DMS79 treated with DMSO at 0.1 percent for 48 hours (cell line): ENCODE results near the gene CEACAM19.
"Not testable (repeated sequence)": the region's sequence is repeated elsewhere in the genome, so short reads cannot be mapped to it uniquely, and the experiment has no call there.

Experiments used
- DNase-seq: peaks from one replicate; lab custom pipeline; 2025; lab: John Stamatoyannopoulos, UW

CEACAM19 gene

DNA sequence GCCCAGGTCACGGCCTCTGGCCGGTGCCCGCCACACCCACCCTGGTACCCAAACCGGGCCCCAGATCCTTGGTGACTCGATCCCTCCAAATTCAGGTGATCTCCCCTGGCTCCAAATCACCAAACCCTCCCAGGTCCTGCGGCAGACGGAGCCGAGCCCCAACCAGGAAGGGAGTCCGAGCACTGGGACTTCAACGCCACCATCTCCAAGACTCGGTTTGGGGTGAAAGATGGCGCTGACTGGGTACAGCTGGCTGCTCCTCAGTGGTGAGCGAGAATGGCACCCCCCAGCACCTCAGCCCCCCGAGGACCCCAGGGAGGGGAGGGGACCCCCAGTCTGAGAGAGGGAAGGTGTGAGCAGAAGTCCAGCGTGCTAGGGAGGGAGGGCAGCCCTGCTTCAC, 29.9 kb downstream of the CEACAM19 start:
- DNase-seq: no peak

DNA sequence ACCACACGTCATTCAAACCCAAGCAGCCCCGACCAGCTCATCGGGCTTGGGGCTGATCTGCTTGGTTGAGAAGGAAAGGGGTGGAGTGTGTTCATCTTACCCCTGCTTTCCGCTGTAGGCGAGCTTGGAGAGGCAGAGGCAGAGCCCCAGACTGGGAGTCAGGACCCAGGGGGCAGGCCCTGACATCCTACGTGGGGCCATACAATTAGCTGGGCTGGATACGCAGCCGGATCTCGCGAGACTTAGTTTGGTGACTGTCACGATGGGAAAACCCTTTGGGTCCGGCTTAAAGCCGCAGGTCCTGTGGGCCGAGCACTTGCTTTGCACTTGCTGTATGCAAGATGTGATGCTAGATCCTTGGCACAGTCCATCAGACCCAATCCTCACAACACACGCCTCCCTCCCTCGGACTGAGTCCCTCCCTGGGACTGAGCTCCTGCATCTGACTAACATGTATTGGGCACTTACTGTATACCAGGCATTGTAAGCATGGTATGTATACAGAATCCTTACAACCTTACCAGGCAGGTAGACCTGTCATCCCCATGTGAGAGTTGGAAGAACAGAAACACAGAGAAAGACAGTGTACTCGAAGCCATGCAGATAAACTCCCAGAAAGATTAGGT, 31.4 kb downstream of the CEACAM19 start:
- no peak for DNase-seq

DNA sequence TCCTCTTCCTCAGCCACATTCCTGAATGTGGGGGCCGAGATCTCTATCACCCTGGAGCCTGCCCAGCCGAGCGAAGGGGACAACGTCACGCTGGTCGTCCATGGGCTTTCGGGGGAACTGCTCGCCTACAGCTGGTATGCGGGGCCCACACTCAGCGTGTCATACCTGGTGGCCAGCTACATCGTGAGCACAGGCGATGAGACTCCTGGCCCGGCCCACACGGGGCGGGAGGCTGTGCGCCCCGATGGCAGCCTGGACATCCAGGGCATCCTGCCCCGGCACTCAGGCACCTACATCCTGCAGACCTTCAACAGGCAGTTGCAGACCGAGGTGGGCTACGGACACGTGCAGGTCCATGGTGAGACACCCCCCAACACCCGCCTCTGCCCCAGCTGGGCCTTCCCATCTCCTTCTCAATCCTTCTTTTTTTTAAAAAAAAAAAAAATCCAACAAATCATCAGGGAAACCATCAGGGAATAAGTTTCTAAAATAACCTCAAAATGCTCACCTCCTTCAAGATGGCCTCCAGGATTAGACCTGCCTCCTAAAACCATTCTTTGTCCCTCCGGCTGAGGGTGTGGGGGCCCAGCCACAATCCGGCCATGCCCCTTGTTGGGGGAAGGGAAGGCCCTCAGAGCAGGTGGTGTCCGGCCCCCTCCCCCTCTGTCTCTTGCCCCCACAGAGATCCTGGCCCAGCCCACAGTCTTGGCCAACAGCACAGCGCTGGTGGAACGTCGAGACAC, 32.2 kb downstream of the CEACAM19 start:
- no peak for DNase-seq

DNA sequence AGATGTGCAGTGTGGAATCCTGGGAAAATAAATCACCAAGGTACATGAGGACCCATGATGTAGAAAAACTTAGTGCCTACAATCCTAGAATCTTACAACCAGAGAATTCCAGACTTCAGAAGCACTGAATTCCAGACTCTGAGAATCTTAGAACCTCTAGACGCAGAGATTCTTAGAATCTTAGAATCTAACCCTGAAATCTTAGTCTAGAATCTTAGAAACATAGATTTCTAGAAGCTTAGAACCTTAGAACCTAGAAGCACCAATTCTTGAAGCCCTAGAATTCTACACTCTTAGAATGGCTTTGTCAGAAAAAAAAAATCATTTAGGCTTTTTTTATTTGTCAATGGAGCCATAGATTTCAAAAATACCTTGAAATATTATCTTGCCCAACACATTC, 33.7 kb downstream of the CEACAM19 start:
- no peak for DNase-seq

DNA sequence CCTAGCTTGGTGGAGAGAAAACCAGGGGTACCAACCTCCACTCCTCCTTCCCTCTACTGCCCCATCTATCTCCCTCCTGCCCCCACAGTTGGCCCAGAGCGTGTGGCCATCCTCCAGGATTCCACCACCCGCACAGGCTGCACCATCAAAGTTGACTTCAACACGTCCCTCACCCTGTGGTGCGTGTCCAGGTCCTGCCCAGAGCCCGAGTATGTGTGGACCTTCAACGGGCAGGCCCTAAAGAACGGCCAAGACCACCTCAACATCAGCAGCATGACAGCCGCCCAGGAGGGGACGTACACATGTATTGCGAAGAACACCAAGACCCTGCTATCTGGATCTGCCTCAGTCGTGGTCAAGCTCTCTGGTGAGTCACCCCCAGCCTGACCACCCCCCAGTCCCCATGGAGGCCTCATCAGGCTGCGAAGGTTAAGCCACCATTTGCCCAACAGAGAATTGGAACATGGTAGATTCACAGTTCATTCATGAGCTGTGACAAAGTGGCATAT, 34.3 kb downstream of the CEACAM19 start:
- DNase-seq: no peak

DNA sequence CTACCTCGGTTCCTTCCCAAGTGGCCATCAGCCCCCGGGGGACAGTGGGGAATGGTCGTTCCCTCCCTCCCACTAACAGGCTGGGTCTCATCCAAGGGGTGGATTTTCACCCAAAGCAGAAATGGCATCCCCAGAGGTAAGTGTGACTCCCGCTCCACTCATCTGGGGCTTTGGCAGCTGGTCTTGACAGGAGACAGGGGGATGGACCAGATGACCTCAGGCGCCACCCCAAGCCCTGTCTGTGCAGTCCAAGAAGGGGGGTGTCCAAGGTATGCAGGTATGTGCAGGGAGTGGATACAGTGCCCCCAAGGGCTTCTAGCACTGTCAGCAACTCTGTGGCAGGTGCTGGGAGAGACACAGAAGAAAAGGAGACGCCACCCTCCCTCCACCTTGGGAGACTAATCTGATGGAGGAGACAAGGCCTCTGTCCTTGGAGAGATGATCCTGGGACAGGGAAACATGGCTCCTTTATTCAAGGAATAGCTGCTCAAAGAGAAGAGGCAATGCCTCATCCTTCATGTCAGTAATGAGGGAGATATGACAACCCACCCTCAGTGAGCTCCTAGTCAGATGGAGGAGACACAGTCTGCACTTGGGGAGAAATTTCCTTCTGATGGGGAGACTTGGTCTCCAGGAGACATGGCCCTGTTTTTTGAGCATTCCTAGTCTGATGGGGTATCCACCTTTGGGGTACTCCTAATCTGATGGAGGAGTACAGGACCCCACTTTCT, 35.4 kb downstream of the CEACAM19 start:
- DNase-seq: no peak

DNA sequence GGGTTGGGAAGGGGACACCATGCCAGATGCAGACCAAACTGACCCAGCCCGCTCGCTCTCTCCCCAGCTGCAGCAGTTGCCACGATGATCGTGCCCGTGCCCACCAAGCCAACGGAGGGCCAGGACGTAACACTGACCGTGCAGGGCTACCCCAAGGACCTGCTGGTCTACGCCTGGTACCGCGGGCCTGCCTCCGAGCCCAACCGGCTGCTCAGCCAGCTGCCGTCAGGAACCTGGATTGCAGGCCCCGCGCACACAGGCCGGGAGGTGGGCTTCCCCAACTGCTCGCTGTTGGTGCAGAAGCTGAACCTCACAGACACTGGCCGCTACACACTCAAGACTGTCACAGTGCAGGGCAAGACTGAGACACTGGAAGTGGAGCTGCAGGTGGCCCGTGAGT, 36.5 kb downstream of the CEACAM19 start:
- DNase-seq: no peak

DNA sequence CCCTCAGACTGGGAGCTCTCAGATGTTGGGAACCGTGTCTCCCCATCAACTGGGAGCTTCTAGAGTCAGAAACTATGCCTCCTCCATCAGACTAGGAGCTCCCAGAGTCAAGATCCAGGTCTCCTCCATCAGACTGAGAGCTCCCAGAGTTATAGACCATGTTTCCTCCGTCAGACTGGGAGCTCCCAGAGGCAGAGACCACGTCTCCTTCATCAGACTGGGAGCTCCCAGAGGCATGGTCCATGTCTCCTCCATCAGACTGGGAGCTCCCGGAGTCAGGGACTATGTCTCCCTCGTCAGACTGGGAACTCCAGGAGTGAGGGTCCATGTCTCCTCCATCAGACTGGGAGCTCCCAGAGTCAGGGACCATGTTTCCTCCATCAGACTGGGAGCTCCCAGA, 37.7 kb downstream of the CEACAM19 start:
- DNase-seq: no peak

DNA sequence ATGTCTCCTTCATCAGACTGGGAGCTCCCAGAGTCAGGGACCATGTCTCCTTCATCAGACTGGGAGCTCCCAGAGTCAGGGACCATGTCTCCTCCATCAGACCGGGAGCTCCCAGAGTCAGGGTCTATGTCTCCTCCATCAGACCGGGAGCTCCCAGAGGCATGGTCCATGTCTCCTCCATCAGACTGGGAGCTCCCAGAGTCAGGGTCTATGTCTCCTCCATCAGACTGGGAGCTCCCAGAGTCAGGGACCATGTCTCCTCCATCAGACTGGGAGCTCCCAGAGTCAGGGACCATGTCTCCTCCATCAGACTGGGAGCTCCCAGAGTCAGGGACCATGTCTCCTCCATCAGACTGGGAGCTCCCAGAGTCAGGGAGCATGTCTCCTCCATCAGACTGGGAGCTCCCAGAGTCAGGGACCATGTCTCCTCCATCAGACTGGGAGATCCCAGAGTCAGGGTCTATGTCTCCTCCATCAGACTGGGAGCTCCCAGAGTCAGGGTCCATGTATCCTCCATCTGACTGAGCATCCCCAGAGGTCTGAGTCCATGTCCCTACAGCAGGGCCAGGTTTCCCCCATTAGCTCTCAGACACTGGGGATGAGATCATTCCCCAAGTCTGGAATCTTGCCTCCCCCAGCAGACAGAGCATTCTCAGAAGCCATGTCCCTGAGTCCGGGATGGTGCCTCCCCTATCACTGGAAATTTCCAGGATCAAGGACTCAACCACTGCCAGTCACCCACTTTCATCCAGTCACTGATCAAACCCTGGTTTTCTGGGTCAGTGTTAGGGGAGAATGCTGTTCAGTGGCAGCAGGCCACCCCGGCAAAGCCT, 38.4 kb downstream of the CEACAM19 start:
- not testable (repeated sequence) for DNase-seq

DNA sequence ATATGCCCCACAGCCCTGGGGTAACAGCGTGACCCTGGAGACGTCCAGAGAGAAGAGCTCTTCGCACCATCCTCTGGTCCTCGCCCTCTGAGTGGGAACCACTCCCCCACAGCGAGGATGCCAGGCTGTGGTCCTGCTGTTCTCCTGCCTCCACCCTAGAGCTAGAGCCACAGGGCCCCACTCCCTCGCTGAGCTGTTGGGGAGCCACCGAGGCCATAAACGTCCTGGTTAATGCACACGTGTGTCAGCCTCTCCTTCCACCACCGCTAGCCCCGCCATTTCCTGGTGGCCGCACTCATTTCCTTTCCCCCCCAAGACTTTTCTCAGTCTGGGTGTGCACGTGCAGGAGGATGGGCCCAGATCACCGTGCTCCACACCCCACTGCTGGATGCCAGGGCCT, 39.2 kb downstream of the CEACAM19 start:
- DNase-seq: no peak

DNA sequence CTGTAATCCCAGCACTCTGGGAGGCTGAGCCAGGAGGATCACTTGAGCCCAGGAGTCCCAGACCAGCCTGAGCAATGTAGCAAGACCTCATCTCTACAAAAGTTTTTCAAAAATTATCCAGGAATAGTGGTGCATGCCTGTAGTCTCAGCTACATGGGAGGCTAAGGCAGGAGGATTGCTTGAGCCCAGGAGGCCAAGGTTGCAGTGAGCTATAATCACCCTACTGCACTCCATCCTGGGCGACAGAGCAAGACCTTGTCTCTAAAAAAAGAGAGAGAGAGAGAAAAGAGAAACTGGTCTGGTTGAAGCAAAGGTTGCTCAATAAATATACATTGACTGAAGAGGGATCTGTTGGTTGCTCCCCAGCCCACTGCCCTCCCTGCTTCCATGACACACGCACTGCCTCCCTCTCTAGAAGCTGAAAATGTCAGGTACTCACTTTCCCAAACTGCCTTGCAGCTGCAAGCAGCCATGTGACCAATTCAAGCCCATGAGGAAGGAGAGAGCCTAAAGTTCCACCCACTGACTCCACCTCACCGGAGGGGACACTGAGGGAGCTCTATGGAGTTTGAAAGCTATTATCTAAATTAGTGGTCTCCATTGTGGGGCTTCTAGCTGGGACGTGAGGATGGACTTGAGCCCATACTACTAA, 41.7 kb downstream of the CEACAM19 start:
- DNase-seq: no peak

DNA sequence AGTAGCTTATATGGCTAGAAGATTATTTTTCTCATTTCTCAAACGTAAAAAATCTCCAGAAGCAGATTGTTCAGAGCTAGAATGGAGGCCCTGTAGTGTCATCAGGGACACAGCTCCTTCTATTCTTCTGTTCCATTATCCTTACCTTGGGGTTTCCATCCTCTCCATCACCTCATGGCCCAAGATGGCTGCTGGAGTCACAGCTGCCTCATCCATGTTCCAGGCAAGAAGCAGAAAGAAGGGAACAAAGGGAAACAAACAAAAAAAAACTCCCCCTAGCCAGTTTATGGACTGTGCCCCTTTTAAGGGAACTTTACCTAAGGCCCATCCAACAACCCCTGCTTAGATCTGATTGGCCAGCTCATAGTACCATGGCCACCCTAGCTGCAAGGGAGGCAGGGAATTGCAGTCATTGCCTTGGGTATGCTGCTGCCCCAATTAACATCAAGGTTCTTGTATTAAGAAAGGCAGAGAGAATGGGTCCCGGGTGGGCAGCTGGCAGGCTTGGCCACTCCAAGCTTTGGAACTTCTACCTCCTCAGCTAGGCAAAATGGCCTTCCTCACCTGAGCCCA, 43.4 kb downstream of the CEACAM19 start:
- DNase-seq: no peak

DNA sequence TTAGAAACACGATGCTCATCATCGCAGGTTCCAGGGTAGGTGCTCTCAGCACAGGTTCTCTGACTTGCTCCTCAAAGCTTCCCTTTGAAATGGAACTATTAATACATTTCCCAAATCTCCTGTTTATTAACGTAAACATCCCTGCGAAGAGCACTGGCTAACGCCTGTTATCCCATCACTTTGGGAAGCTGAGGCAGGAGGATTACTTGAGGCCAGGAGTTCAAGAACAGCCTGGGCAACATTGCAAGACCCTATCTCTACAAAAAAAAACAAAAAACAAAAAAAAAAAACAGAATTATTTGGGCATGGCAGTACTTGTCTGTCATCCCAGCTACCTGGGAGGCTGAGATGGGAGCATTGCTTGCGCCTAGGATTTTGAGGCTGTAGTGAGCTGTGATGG, 46.3 kb downstream of the CEACAM19 start:
- no peak for DNase-seq

DNA sequence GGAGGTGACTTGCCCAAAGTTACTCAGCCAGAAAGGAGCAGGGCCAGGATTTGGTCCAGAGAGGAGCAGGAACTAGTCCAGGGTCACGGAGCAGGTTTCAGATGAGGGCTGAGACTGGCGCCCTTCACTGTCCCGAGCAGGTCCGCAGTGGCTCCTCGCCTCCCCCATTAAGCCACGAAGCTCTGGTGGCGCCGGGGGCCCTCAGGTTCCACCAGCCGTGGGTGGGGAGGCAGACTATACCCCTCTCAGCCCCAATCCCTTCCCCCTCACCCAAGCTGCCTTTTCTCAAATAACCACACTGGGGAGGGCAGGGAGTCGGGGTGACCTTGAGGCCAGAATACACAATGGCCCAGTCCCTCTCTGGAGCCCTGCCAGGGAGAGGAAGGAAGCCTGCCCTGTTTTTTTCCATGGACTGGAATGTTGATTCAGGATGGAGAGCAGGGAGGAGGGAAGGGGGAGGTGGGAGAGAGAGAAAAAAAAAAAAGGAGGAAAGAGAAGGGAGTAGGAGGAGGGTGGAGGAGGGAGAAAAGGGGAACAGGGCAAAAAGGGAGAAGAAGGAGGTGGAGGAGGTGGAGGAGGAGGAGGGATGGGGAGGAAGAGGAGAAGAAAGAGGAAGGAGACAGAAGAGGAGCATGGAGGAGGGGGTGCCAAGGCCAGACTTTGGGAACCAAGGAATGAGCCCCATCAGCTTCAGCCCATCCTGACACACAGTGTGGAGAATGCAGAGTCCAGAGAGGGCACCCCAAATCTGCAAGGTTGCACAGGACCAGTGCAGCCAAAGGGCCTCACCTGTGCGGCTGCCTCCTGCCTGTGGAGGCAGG, 47.4 kb downstream of the CEACAM19 start:
- DNase-seq: no peak

DNA sequence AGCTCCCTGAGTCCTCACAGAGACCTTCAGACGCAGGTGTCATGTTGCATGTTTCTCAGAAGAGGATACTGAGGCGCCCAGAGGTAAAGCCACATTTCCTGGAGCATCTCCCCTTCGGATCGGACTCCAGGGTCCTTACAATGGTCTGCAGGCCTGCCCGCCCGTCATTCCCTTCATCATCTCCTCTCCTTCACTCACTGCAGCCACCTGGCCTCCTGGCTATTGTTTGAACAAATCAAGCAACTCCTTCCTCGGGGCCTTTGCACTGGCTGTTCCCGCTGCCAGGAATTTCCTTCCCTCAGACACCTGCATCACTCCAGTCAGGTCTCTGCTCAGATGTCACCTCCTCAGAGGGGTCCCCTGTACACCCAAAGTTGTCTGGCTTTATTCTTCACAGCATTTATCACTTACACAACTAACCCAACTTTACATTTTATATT, 48.0 kb downstream of the CEACAM19 start:
- DNase-seq: no peak

DNA sequence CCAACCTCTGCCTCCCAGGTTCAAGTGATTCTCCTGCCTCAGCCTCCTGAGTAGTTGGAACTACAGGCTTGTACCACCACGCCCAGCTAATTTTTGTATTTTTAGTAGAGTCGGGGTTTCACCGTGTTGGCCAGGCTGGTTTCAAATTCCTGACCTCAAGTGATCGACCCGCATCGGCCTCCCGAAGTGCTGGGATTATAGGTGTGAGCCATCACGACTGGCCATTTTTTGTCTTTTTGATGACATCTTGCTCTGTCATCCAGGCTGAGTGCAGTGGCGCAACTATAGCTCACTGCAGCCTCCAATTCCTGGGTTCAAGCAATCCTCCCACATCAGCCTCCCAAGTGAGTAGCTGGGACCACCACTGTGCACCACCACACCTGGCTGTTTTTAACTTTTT, 49.1 kb downstream of the CEACAM19 start:
- not testable (repeated sequence) for DNase-seq

DNA sequence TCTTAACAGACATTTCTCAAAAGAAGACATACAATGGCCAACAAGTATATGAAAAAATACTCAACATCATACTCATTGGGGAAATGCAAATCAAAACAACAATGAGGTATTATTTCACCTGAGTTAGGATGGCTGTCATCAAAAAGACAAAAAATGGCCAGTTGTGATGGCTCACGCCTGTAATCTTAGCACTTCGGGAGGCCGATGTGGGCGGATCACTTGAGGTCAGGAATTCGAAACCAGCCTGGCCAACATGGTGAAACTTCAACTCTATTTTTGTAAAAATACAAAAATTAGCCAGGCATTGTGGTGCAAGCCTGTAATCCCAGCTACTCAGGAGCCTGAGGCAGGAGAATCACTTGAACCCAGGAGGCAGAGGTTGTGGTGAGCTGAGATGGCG, 49.7 kb downstream of the CEACAM19 start:
- DNase-seq: no peak

DNA sequence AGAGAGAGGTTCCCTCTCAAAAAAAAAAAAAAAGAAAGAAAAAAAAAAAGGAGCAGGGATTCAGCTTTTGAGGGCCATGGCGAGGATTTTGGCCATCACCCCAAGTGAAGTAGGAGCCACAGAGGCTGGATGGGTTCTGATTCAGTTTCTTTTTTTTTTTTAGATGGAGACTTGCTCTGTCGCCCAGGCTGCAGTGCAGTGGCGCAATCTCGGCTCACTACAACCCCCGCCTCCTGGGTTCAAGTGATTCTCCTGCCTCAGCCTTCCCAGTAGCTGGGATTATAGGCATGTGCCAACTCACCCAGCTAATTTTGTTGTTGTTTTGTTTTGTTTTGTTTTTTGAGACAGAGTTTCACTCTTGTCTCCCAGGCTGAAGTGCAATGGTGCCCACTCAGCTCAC, 50.1 kb downstream of the CEACAM19 start:
- not testable (repeated sequence) for DNase-seq

DNA sequence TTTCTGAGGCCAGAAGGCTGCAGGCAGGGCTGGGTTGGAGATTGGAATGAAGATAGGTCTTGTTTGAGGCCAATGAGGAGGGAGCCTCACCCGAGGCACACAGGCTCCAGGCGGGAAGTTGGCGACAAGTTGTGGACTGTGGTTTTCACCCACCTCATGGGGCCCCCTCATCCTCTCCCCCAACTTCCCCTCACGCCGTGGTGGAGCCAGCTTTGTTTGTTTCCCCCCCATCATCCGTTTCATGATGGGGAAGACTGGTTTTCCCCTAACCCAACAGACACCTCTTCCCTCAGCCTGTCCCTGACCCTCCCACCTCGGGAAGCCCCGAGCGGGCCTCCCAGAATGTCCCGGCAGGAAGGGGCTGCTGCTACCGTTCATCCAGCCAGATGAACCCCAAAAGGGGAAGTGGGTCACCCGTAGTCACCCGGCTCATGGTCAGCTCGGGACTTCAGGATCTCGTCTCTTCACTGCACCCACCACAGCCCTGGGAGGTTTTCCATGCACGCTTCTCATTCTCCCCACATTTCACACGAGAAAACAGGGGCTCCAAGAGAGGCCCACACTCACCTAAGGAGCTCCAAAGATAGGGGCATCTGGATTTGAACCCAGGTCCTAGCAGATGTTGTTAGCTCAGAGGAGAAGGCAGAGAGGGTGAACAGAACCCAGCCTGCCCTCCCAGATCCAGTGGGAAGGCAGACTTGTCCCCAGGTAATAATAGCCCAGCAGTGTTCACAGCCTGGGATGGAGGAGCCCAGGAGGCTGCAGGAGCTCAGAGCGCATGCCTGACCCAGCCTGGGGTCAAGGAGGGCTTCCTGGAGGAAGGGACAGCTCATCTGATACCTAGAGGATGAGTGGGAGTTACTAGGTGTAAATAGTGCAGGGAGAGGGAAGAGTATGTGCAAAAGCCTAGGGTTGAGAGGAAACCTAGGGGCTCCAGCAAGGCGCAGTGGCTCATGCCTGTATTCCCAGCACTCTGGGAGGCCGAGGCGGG, 51.1 kb downstream of the CEACAM19 start:
- DNase-seq: no peak
